Endothelial cell of umbilical vein (primary cell): Measurements from ENCODE around the gene AIMP1. TPM values are rescaled to one million over a fixed set of nuclear protein-coding genes. Genes with fewer than 3 reads are reported as not detected.

Experiments used
- BruUV-seq: library from RNA; stranded (reverse); fragments of 400-500 nt; replicated peaks from 2 replicates; lab custom pipeline; 2021; lab: Mats Ljungman, UMichigan
- CTCF ChIA-PET: fragments of 300-600, 350-600 bp; sonication (Branson Sonifier 250); formaldehyde crosslinking; loops from one replicate; lab custom pipeline; 2021; ENCODE audit warnings: antibody characterized with exemption, inconsistent platforms; lab: Charles Lee
- POLR2A ChIA-PET: fragments of 300-600, 350-600 bp; sonication (Branson Sonifier 250); formaldehyde crosslinking; loops from one replicate; lab custom pipeline; 2021; ENCODE audit warnings: antibody characterized with exemption, inconsistent platforms; lab: Charles Lee
- DNase-seq: peaks from one replicate; pipeline ENCODE4 v3.0.0-alpha.2; 2011; ENCODE audit warnings: low read depth, low spot score
- FAIRE-seq: peaks from 2 replicates; lab custom pipeline; 2011; peaks lifted over from hg19 to GRCh38; lab: Jason Lieb, UNC
- H2AFZ ChIP-seq: 2 replicates; pipeline ENCODE4 v1.6.0; 2012; ENCODE audit warnings: low read depth, low read length, control low read depth, inconsistent platforms
- H3K27ac ChIP-seq: 2 replicates; pipeline ENCODE4 v1.5.1; 2011; ENCODE audit warnings: low read depth, mild to moderate bottlenecking, control low read depth, low read length, moderate library complexity; ENCODE audit not compliant: insufficient read depth
- H3K27me3 ChIP-seq, 2 experiments: 2 replicates each; pipeline versions ENCODE4 v1.6.0 to v1.6.1; 2011; ENCODE audit warnings: low read length in 2 of 2, mixed read lengths in 1 of 2; ENCODE audit not compliant: control insufficient read depth in 2 of 2, insufficient read depth in 2 of 2
- H3K36me3 ChIP-seq, 2 experiments: 2 replicates in 1 of 2; 3 replicates in 1 of 2; pipeline ENCODE4 v1.5.1; 2011; ENCODE audit warnings: low read length in 2 of 2, mild to moderate bottlenecking in 1 of 2, moderate library complexity in 1 of 2; ENCODE audit not compliant: control insufficient read depth in 2 of 2, insufficient read depth in 2 of 2; ENCODE audit errors: extremely low read depth in 1 of 2
- H3K4me1 ChIP-seq: 3 replicates; pipeline ENCODE4 v1.5.1; 2011; ENCODE audit warnings: mild to moderate bottlenecking, low read length; ENCODE audit not compliant: control insufficient read depth, insufficient read depth; ENCODE audit errors: extremely low read depth
- H3K4me2 ChIP-seq: 2 replicates; pipeline ENCODE4 v1.6.1; 2011; ENCODE audit warnings: low read length, control low read depth, mixed read lengths; ENCODE audit not compliant: insufficient read depth
- H3K4me3 ChIP-seq, 3 experiments: fragments of 200-600 bp in 1 of 3; sonication (generic), shearing (Covaris generic) in 1 of 3; replicated peaks in 1 of 3; 2 replicates each; pipeline ENCODE4 v1.5.1; 2011 to 2016; ENCODE audit warnings: control low read depth in 3 of 3, low read length in 3 of 3, mild to moderate bottlenecking in 2 of 3, inconsistent platforms in 1 of 3, low read depth in 1 of 3, moderate library complexity in 1 of 3; ENCODE audit not compliant: insufficient read depth in 1 of 3
- H3K79me2 ChIP-seq: 2 replicates; pipeline ENCODE4 v1.6.0; 2012; ENCODE audit warnings: low read length, inconsistent platforms; ENCODE audit not compliant: control insufficient read depth, insufficient read depth
- H3K9ac ChIP-seq: replicated peaks from 2 replicates; pipeline ENCODE3; 2011; ENCODE audit warnings: low read length, control low read depth; ENCODE audit not compliant: insufficient read depth; ENCODE audit errors: extremely low read depth
- H3K9me1 ChIP-seq: replicated peaks from 3 replicates; pipeline ENCODE4 v1.6.0; 2011; ENCODE audit warnings: mild to moderate bottlenecking, low read length; ENCODE audit not compliant: control insufficient read depth, insufficient read depth; ENCODE audit errors: extremely low read depth
- H3K9me3 ChIP-seq: replicated peaks from 2 replicates; pipeline ENCODE4 v1.5.1; 2012; ENCODE audit warnings: low read length, inconsistent platforms; ENCODE audit not compliant: control insufficient read depth, insufficient read depth
- H4K20me1 ChIP-seq: replicated peaks from 2 replicates; pipeline ENCODE3; 2011; ENCODE audit warnings: mild to moderate bottlenecking, low read length; ENCODE audit not compliant: control insufficient read depth, insufficient read depth; ENCODE audit errors: extremely low read depth
- CTCF ChIP-seq, 2 donors: IDR thresholded peaks; 1 replicate in 1 of 2; 2 replicates in 1 of 2; pipeline ENCODE4 v1.5.1; 2011; ENCODE audit warnings: low read length in 2 of 2, mild to moderate bottlenecking in 2 of 2, moderate library complexity in 2 of 2, control low read depth in 1 of 2, inconsistent platforms in 1 of 2, low read depth in 1 of 2; ENCODE audit not compliant: insufficient read depth in 1 of 2; ENCODE audit errors: extremely low read depth in 1 of 2
- EZH2 ChIP-seq: IDR thresholded peaks from 2 replicates; pipeline ENCODE4 v1.6.1; 2012; ENCODE audit warnings: borderline replicate concordance, low read depth, mild to moderate bottlenecking, moderate library complexity, low read length, inconsistent platforms; ENCODE audit not compliant: severe bottlenecking
- GATA2 ChIP-seq: IDR thresholded peaks from 2 replicates; pipeline ENCODE4 v1.7.0; 2011; ENCODE audit warnings: low read depth, mild to moderate bottlenecking, moderate library complexity, mixed read lengths, low read length; ENCODE audit not compliant: insufficient read length, insufficient read depth
- JUN ChIP-seq: IDR thresholded peaks from 2 replicates; pipeline ENCODE4 v1.6.1; 2011; ENCODE audit warnings: borderline replicate concordance, low read depth; ENCODE audit not compliant: insufficient read length, insufficient read depth
- POLR2A ChIP-seq: IDR thresholded peaks from 2 replicates; pipeline ENCODE4 v1.6.1; 2012; ENCODE audit warnings: low read depth, mild to moderate bottlenecking, control low read depth, low read length
- POLR2AphosphoS5 ChIP-seq: IDR thresholded peaks from 2 replicates; pipeline ENCODE4 v1.6.1; 2012; ENCODE audit warnings: low read depth, mild to moderate bottlenecking, control low read depth, low read length, moderate library complexity; ENCODE audit not compliant: insufficient read depth
- dilution Hi-C: fragments of 300-500 bp; cut with MboI; formaldehyde crosslinking; loops from one replicate; pipeline ENCODE4 v1.15.0; 2019; ENCODE audit warnings: low sequenced_read_pairs; ENCODE audit not compliant: extremely low pct_ligation_motif_present
- intact Hi-C: fragments of 100-400 bp; cut with micrococcal nuclease; formaldehyde crosslinking; loops from one replicate; pipeline ENCODE4 v1.10.0; 2022
- polyA plus RNA-seq, 4 experiments: library from polyadenylated mRNA; depleted of rRNA in 3 of 4; stranded (reverse) in 3 of 4; unstranded in 1 of 4; fragments of >200 nt; gene quantifications; 2 replicates each; pipeline versions ENCODE4 v1.2.1 to v1.2.3, GENCODE V29; 2011 to 2012; ENCODE audit warnings: missing spikeins in 1 of 4
- total RNA-seq: library from RNA; stranded (reverse); gene quantifications from 2 replicates; pipeline ENCODE4 v1.2.3, GENCODE V29; 2021

AIMP1 gene
- total and polyA plus RNA-seq, 2 donors (not counting 3 experiments of a cell fraction or from before 2014, with no cell fraction given), result 6.4 to 42.4 TPM

DNA sequence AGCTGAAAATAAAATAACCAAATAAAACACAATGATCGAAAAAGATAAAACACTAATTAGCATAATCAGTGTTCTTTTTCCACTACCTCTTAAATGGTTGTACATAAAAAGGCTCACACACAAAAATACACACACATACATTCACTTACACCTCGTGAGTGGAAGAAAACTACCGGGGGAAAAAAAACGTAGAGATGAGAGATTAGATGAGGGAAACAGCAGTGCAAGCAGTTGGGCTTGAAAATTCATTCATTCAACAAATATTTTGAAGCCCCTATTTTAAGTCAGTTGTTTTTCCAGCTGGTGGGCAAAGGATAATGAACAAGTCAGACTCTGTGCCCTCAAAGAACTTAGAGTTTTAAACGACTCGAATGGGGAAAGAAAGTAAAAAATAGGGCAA lies 1.4 kb upstream of the AIMP1 start:
- Histone ChIP-seq H3K4me2 (peak overlapping the region; percentile 88), H3K9me1 (no peaks in the 10 kb centered on the region), H3K9ac (peak overlapping the region; percentile 93), H4K20me1 (no peaks in the 10 kb centered on the region), H3K36me3 (no peaks in the 10 kb centered on the region), H3K4me3 (peak overlapping the region in 2 of 3 experiments; percentile 49 to 96), H2AFZ (no peak overlapping the region), H3K9me3 (no peaks in the 10 kb centered on the region), H3K27me3 (no peaks in the 10 kb centered on the region), H3K79me2 (peaks cover 47% of the 10 kb centered on the region), H3K4me1 (peaks cover 20% of the 10 kb centered on the region), H3K27ac (peak overlapping the region; percentile 92)
- ChIA-PET CTCF (interaction anchor here (0.7 to 2.6 kb wide), 5 partner anchors 9 to 76 kb away, joined by 3 to 14 read pairs (median 3); no protein-coding TSS in a partner anchor), POLR2A (no interaction called here)
- intact Hi-C loops, result loop anchor here (5.0 kb wide), 1 partner anchor 608 kb away; the partner anchor contains the start of genes GSTCD and INTS12
- TF ChIP-seq CTCF (IDR thresholded peaks at IDR 0.05; ENCODE audit: extremely low read depth in 1 of 2, insufficient read depth in 1 of 2, low read depth in 1 of 2, low read length in 2 of 2) (no peak), POLR2A (no peak), GATA2 (no peak), JUN (no peak), EZH2 (no peak), POLR2AphosphoS5 (no peak)
- BruUV-seq, result no TSS peak
- DNase-seq, result no peak
- no peak for FAIRE-seq
- dilution Hi-C loops, result no loop called here
